Hematopoietic multipotent progenitor cell treated with erythropoietin and hydrocortisone succinate and interleukin-3 and kit ligand, for 8 days (in vitro differentiated cells): ENCODE data around the gene PPARA.

Experiments used
- DNase-seq: peaks from one replicate; pipeline ENCODE4 v3.0.0-alpha.2; 2015

The PPARA gene

DNA sequence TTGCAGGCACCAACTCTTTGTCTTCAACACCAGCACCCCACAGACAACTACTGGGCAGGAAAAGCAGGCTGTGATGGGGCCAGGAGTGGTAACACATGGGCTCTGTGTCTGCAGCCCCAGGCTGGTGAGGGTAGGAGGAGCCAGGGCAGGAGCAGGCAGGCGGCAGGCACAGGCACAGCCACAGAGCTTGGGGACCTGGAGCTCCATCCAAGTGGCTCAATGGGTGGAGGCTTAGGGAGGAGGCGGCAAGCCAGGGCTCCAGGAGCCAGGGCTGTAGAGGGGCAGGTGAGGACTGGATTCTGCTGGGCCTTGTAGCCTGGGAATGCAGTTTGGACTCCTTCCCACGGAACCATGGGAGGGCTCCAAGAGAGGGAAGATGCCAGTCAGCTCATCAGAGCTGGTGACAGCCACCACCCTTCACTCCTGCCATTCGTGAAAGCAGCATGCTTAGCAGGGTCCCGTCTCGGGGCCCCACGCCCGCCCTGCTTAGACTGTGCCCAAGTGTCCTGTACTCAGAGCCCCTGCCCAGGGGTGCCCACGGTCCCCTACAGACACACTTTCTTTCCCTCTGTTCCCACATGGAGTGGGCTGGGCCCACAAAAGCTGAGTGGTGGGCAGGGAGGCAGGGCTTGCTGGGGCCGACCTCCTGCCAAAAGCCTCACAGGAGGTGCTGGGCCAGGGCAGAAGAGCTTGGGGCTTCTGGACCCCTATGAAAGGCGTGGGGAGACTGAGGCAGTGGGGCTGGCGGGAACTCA, 129.9 kb downstream of the PPARA start:
- no peak for DNase-seq

DNA sequence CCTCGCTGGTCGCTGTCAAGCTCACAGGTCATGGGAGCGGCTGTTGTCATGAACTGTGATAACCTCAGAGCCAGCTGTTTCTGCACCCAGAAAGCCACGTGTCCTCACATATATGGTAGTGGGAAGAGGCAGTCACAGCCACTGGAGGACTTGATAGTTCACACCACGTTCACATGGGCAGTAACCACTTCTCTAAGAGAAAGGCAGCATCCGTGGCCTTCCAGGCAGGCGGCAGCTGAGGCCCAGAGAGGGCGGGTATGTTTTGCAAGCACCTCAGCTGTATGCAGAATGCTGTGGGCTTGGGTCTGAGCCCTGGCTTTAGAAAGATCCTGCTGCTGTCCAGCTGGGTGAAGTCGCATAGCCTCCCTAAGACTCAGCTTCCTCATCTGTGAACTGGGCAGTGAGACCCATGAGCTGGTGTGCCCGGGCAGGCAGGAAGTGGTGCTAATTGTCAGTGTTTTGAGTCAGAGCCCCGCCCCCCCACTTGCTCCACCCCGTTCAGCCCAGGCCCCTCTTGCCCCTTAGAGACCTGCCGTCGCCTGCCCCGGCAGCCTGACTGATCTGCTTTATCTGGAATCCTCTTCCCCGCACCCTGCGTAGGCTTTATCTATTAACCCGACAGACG, 130.8 kb downstream of the PPARA start:
- no peak for DNase-seq

GRCh38 chr22:46281866-46282678, 131.7 kb downstream of the PPARA start:
- no peak for DNase-seq

- DNase-seq = no peak
Observed at GRCh38 chr22:46286006-46286405, 135.7 kb downstream of the PPARA start.

DNA sequence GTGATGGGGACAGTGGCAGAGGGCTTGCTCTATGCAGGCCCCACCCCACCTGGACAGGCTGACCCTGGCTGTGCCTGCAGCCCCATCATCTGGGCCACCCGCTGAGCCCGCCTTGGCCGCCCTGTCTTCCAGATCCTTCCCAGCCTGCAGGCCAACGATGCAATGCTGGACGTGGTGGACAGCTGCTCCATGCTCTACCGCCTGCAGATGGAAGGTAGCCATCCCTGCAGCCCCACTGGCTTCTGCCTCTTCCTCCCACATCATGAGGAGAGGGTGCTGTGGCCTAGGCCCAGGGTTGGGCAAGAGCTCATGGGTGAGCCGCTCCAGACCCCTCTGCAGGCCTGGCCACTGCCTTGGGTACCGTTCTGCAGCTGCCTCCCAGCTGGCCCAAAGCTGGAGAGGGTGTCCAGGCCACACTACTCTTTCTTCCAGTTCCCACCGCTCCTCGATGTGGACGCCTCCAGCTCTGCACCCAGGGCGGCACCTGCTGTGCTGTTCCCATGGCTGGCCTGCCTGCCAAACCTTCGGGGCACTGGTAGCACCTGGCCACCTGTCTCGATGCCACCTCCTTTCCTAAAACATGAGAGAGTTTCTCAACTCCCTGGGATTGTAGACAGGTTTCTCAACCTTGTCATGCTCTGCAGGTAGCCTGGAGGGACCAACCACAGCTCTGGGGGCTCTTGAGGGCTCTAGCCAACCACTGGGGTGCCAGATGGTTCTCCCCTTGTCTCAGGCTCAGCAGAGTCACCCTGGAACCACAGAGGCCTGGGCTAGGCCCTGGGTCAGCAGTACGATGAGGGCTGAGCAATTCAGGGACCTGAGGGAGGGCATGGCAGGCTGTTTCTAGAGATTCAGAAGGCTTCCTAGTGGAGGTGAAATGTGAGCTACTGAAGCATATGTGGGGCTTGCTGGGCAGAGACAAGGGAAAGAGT, 136.9 kb downstream of the PPARA start:
- no peak for DNase-seq

- peak; percentile 40 for DNase-seq
Observed at GRCh38 chr22:46287873-46288751, 137.8 kb downstream of the PPARA start.

- no peak for DNase-seq
Observed at GRCh38 chr22:46288846-46289243, 138.5 kb downstream of the PPARA start.

DNA sequence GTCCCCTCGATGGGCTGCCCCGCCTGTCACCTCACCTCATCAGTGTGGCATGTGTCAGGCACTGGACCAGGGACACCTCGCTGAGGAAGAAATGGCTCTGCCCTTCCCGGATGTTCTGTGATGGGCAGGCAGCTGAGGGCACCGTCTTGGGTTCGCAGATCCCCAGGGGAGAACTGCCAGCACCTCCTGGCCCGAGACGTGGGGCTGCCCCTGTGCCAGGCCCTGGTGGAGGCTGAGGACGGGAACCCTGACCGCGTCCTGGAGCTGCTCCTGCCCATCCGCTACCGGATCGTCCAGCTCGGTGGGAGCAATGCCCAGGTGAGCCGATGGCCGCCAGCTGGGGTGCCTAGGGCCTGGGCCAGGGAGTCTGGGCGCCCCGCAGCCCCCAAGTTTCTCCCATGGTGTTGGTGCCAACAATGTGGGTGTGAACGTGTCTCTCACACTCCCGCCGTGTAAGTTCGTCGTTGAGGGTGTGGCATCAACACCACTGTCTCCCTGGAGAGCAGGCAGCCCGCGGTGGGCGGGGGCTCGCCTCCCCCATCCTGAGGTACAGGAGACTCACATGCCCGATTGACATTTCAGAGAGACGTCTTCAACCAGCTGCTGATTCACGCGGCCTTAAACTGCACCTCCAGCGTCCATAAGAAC, 139.0 kb downstream of the PPARA start:
- DNase-seq = no peak

- DNase-seq = no peak
Observed at GRCh38 chr22:46290121-46290842, 140.0 kb downstream of the PPARA start.

- no peak for DNase-seq
Observed at GRCh38 chr22:46290843-46291785, 140.8 kb downstream of the PPARA start.

DNA sequence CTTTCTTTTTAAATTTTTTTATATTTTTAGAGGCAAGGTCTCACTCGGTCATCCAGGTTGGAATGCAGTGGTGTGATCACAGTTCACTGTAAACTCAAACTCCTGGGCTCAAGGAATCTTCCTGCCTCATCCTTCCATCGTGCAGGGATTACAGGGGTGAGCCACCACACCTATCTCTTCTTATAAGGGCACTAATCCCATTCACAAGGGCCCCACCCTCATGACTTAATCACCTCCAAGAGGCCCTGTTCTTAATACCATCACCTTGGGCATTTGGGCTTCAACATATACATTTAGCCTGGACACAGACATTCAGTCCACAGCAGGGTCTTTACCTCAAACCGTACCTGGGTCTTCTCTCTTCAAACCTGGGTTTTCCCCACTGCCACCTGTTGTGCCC, 141.8 kb downstream of the PPARA start:
- DNase-seq = no peak

DNA sequence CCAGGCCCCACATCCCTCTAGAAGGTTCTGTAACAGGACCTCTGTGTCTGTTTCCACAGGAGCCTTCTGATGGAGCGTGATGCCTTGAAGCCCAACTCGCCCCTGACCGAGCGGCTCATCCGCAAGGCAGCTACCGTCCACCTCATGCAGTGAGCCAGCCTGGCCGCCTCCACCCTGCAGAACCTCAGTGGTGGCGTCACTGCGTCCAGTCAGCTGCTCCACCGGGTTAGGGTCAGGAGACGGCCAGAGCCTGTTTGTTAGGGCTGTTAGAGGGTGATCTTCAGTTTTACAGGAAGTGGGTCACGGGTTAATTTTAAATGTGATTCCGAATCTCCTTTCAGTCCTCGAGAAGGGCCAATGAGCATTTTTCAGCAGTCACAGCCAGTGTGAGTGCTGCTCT, 142.4 kb downstream of the PPARA start:
- DNase-seq = no peak
